Testis (tissue), 2 donors: Measurements from ENCODE around the gene CDK14.

Experiments
- CTCF ChIP-seq, 3 experiments: fragments of 450-650 bp in 2 of 3; fragments of 200-600 bp in 1 of 3; sonication (generic) in 1 of 3; IDR thresholded peaks; one replicate each; pipeline ENCODE4 v1.5.1; 2016 to 2019; ENCODE audit warnings: antibody characterized with exemption in 3 of 3, mild to moderate bottlenecking in 2 of 3, moderate library complexity in 1 of 3
- POLR2A ChIP-seq: fragments of 450-650 bp; IDR thresholded peaks from one replicate; pipeline ENCODE4 v1.6.1; 2017; ENCODE audit warnings: antibody characterized with exemption, mild to moderate bottlenecking, moderate library complexity

- TF ChIP-seq CTCF (IDR thresholded peaks at IDR 0.05) (no peak), POLR2A (no peak)
These were observed 587.0 kb downstream of the CDK14 start for GRCh38 chr7:91182819-91183764.
